Epithelial cell of esophagus (primary cell): Measurements from ENCODE around the gene OTUD7B.
"Not testable (repeated sequence)": the region's sequence is repeated elsewhere in the genome, so short reads cannot be mapped to it uniquely, and the experiment has no call there.

ENCODE experiments used
- DNase-seq: peaks from one replicate; pipeline ENCODE4 v3.0.0; 2010; ENCODE audit warnings: low read depth
- H3K4me3 ChIP-seq: 2 replicates; pipeline ENCODE4 v1.5.1; 2011; ENCODE audit warnings: mild to moderate bottlenecking, low read length, control low read depth
- TF ChIP-seq, protein P1 (sequence below): IDR thresholded peaks from 2 replicates; pipeline ENCODE4 v1.5.1; 2011; ENCODE audit warnings: low read depth, mild to moderate bottlenecking, low read length, control low read depth, inconsistent platforms; ENCODE audit not compliant: insufficient read depth; ENCODE audit errors: missing control alignments

OTUD7B gene

GRCh38 chr1:149962736-149963135 lies 47.8 kb downstream of the OTUD7B start:
- H3K4me3 ChIP-seq: no peak overlapping the region
- TF ChIP-seq, protein P1, sequence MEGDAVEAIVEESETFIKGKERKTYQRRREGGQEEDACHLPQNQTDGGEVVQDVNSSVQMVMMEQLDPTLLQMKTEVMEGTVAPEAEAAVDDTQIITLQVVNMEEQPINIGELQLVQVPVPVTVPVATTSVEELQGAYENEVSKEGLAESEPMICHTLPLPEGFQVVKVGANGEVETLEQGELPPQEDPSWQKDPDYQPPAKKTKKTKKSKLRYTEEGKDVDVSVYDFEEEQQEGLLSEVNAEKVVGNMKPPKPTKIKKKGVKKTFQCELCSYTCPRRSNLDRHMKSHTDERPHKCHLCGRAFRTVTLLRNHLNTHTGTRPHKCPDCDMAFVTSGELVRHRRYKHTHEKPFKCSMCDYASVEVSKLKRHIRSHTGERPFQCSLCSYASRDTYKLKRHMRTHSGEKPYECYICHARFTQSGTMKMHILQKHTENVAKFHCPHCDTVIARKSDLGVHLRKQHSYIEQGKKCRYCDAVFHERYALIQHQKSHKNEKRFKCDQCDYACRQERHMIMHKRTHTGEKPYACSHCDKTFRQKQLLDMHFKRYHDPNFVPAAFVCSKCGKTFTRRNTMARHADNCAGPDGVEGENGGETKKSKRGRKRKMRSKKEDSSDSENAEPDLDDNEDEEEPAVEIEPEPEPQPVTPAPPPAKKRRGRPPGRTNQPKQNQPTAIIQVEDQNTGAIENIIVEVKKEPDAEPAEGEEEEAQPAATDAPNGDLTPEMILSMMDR: no peak
- DNase-seq: no peak

- TF ChIP-seq, protein P1: peak; percentile 73
- no peak overlapping the region for H3K4me3 ChIP-seq
- peak; percentile 82 for DNase-seq
Observed at GRCh38 chr1:149962039-149962647, 48.4 kb downstream of the OTUD7B start.

GRCh38 chr1:149957548-149957947 lies 53.0 kb downstream of the OTUD7B start:
- DNase-seq: not testable (repeated sequence)

DNA sequence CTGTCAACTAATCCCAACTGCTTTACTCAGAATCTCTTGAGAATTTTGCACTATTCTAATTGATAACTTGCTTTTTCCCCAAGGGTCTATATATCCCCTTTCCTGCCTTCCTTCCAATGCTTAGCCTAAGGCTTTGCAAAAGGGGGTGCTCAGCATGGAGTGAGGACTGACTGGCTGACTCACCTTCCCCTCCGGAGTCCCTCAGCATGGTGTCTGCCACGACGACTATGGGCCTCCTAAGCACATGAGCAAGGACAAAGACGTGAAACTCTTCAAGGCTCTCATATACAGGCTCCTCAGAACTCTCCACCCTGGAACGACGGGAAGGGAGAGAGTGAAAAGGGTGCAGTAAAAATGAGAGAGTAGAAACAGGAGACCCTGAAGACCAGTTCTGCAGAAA lies 60.6 kb downstream of the OTUD7B start:
- no peak for DNase-seq
- TF ChIP-seq, protein P1: no peak

More at GRCh38 chr1:149957548-149957947, 53.0 kb downstream of the OTUD7B start:
- H3K4me3 ChIP-seq: not testable (repeated sequence)

GRCh38 chr1:149945206-149945605 lies 65.3 kb downstream of the OTUD7B start:
- H3K4me3 ChIP-seq: no peak overlapping the region
- TF ChIP-seq, protein P1: no peak
- no peak for DNase-seq

More for the DNA sequence above, 60.6 kb downstream of the OTUD7B start:
- no peak overlapping the region for H3K4me3 ChIP-seq

DNA sequence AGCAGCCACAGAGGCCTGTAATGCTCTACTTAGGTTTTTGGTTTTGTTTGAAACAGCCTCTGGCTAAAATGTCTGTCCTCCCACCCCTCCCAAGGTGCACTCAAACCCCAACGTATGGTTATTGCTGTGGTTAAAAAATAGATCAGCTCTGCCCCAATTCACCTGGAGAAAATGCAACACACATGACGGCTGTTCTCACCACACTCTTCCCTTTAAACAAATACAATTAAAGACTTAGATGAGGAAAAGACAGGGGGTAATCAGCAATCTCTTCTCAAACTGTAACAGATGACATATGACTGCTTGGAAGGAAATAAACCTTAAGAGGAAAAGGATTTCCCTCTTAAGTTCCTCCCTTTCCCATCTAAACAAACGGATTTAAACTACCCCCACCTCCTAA lies 67.6 kb downstream of the OTUD7B start:
- DNase-seq: no peak
- H3K4me3 ChIP-seq: no peak overlapping the region
- TF ChIP-seq, protein P1: no peak

- DNase-seq: peak; percentile 61
- no peak overlapping the region for H3K4me3 ChIP-seq
- TF ChIP-seq, protein P1: peak; percentile 32
Observed at GRCh38 chr1:149942207-149942606, 68.3 kb downstream of the OTUD7B start.

DNA sequence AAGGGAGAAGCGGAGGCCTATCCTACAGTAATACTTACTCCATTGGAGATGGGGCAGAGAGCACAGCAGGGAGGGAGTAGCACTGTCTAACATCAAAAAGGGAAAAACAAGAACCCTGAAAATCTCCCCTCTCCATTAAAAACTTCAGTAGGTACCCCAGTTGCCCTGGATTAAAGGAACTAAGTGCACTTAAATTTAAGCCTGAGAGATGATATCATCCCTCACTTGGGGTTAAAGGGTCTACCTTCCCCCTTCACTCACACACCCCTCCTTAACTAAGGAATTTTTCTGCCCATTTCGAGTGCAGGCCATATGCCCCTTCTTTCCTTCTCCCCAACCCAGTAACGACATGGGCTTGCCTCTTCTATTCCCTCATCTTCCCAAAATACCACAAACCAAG lies 70.1 kb downstream of the OTUD7B start:
- no peak overlapping the region for H3K4me3 ChIP-seq
- DNase-seq: no peak
- TF ChIP-seq, protein P1: no peak

GRCh38 chr1:149938668-149939003 lies 71.9 kb downstream of the OTUD7B start:
- DNase-seq: not testable (repeated sequence)
- H3K4me3 ChIP-seq: peak overlapping the region; percentile 28
